ENCODE results near the gene ACSL3.

The ACSL3 gene

GRCh38 chr2:222819722-222820333, 41.0 kb upstream of the ACSL3 start:
- DNase-seq (ENCODE audit: low read depth in 1 of 2, low spot score in 1 of 2) = peak in 1 of 2 experiments; percentile 23
- TF ChIP-seq SPI1 (IDR thresholded peaks at IDR 0.05; ENCODE audit: borderline replicate concordance, low read depth) = no peak
- TF ChIP-seq REST (IDR thresholded peaks at IDR 0.05; ENCODE audit: insufficient replicate concordance, low read depth) = no peak
- no peak for TF ChIP-seq GABPA (IDR thresholded peaks at IDR 0.05; ENCODE audit: low read depth)
- no peak for TF ChIP-seq POLR2AphosphoS5 (IDR thresholded peaks at IDR 0.05; ENCODE audit: low read depth)
- TF ChIP-seq CTCF (IDR thresholded peaks at IDR 0.05; ENCODE audit: insufficient read depth, low read length) = no peak
- H3K4me3 ChIP-seq (replicated peaks; ENCODE audit: insufficient read depth, low read length) = no peak overlapping the region
- no peak overlapping the region for H3K27ac ChIP-seq (replicated peaks)
- no peaks in the 10 kb centered on the region for H3K27me3 ChIP-seq (ENCODE audit: insufficient read depth, poor library complexity, severe bottlenecking)

- H3K4me3 ChIP-seq (replicated peaks; ENCODE audit: insufficient read depth, low read length) = no peak overlapping the region
- no peaks in the 10 kb centered on the region for H3K27me3 ChIP-seq (ENCODE audit: insufficient read depth, poor library complexity, severe bottlenecking)
- TF ChIP-seq SPI1 (IDR thresholded peaks at IDR 0.05; ENCODE audit: borderline replicate concordance, low read depth) = no peak
- no peak for TF ChIP-seq GABPA (IDR thresholded peaks at IDR 0.05; ENCODE audit: low read depth)
- no peak overlapping the region for H3K27ac ChIP-seq (replicated peaks)
- no peak for DNase-seq (ENCODE audit: low read depth in 1 of 2, low spot score in 1 of 2)
These were observed 37.5 kb upstream of the ACSL3 start for GRCh38 chr2:222823183-222823930.

GRCh38 chr2:222825031-222825430, 35.8 kb upstream of the ACSL3 start:
- DNase-seq (ENCODE audit: low read depth in 1 of 2, low spot score in 1 of 2) = no peak
- Histone ChIP-seq H3K27ac (replicated peaks) (no peak overlapping the region), H3K4me3 (replicated peaks; ENCODE audit: insufficient read depth, low read length) (no peak overlapping the region), H3K27me3 (ENCODE audit: insufficient read depth, poor library complexity, severe bottlenecking) (no peaks in the 10 kb centered on the region)
- TF ChIP-seq REST (IDR thresholded peaks at IDR 0.05; ENCODE audit: insufficient replicate concordance, low read depth) (no peak), POLR2AphosphoS5 (IDR thresholded peaks at IDR 0.05; ENCODE audit: low read depth) (no peak), GABPA (IDR thresholded peaks at IDR 0.05; ENCODE audit: low read depth) (no peak), CTCF (IDR thresholded peaks at IDR 0.05; ENCODE audit: insufficient read depth, low read length) (no peak), SPI1 (IDR thresholded peaks at IDR 0.05; ENCODE audit: borderline replicate concordance, low read depth) (no peak)

- no peak overlapping the region for H3K4me3 ChIP-seq (replicated peaks; ENCODE audit: insufficient read depth, low read length)
- no peaks in the 10 kb centered on the region for H3K27me3 ChIP-seq (ENCODE audit: insufficient read depth, poor library complexity, severe bottlenecking)
- no peak for TF ChIP-seq CTCF (IDR thresholded peaks at IDR 0.05; ENCODE audit: insufficient read depth, low read length)
- TF ChIP-seq SPI1 (IDR thresholded peaks at IDR 0.05; ENCODE audit: borderline replicate concordance, low read depth) = no peak
- TF ChIP-seq POLR2AphosphoS5 (IDR thresholded peaks at IDR 0.05; ENCODE audit: low read depth) = no peak
- TF ChIP-seq REST (IDR thresholded peaks at IDR 0.05; ENCODE audit: insufficient replicate concordance, low read depth) = no peak
- no peak for TF ChIP-seq GABPA (IDR thresholded peaks at IDR 0.05; ENCODE audit: low read depth)
- no peak overlapping the region for H3K27ac ChIP-seq (replicated peaks)
- DNase-seq (ENCODE audit: low read depth in 1 of 2, low spot score in 1 of 2) = no peak
These were observed 33.4 kb upstream of the ACSL3 start for GRCh38 chr2:222827417-222827816.
